Neuronal stem cell (in vitro differentiated cells): Measurements from ENCODE around the gene WHRN.

Experiments used
- DNase-seq: peaks from one replicate; pipeline ENCODE4 v3.0.0-alpha.2; 2013; ENCODE audit warnings: low spot score
- H2AFZ ChIP-seq: one replicate; pipeline ENCODE4 v1.6.1; 2013; ENCODE audit warnings: mild to moderate bottlenecking, low read length, inconsistent platforms
- H2AK5ac ChIP-seq: 2 replicates; pipeline ENCODE4 v1.6.1; 2013; ENCODE audit warnings: low read depth, mild to moderate bottlenecking, inconsistent platforms, low read length, moderate library complexity, mixed read lengths
- H2BK120ac ChIP-seq: 2 replicates; pipeline ENCODE4 v1.6.1; 2013; ENCODE audit warnings: low read depth, mild to moderate bottlenecking, inconsistent platforms, low read length, moderate library complexity, mixed read lengths
- H2BK12ac ChIP-seq: one replicate; pipeline ENCODE4 v1.6.1; 2013; ENCODE audit warnings: low read length, inconsistent platforms
- H2BK15ac ChIP-seq: 2 replicates; pipeline ENCODE4 v1.6.1; 2013; ENCODE audit warnings: mild to moderate bottlenecking, low read length, inconsistent platforms, mixed read lengths
- H2BK5ac ChIP-seq: one replicate; pipeline ENCODE4 v1.6.1; 2013; ENCODE audit warnings: inconsistent platforms, mild to moderate bottlenecking, low read length, moderate library complexity
- H3K14ac ChIP-seq: one replicate; pipeline ENCODE4 v1.6.1; 2013; ENCODE audit warnings: low read length, inconsistent platforms
- H3K18ac ChIP-seq: 2 replicates; pipeline ENCODE4 v1.6.1; 2013; ENCODE audit warnings: low read length, inconsistent platforms
- H3K23ac ChIP-seq: 2 replicates; pipeline ENCODE4 v1.6.1; 2013; ENCODE audit warnings: low read depth, mild to moderate bottlenecking, mixed read lengths, low read length, inconsistent platforms; ENCODE audit not compliant: poor library complexity
- H3K27ac ChIP-seq: replicated peaks from 3 replicates; pipeline ENCODE4 v1.5.1; 2013; ENCODE audit warnings: low read length, inconsistent platforms
- H3K27me3 ChIP-seq, 3 experiments: 2 replicates each; pipeline ENCODE4 v1.6.1; 2013; ENCODE audit warnings: low read length in 3 of 3, mild to moderate bottlenecking in 2 of 3, inconsistent platforms in 1 of 3, low read depth in 1 of 3, mixed read lengths in 1 of 3, moderate library complexity in 1 of 3; ENCODE audit not compliant: control insufficient read depth in 3 of 3, insufficient read depth in 3 of 3
- H3K36me3 ChIP-seq, 2 donors: replicated peaks in 1 of 2; 2 replicates each; pipeline ENCODE4 v1.6.1; 2013; ENCODE audit warnings: low read length in 2 of 2; ENCODE audit not compliant: control insufficient read depth in 2 of 2, insufficient read depth in 2 of 2
- H3K4ac ChIP-seq: 2 replicates; pipeline ENCODE4 v1.6.1; 2013; ENCODE audit warnings: inconsistent platforms, mild to moderate bottlenecking, low read length, moderate library complexity
- H3K4me1 ChIP-seq, 2 donors: 1 replicate in 1 of 2; 2 replicates in 1 of 2; pipeline ENCODE4 v1.6.1; 2013; ENCODE audit warnings: low read length in 2 of 2, low read depth in 1 of 2; ENCODE audit not compliant: control insufficient read depth in 2 of 2, insufficient read depth in 1 of 2
- H3K4me2 ChIP-seq: one replicate; pipeline ENCODE4 v1.6.1; 2013; ENCODE audit warnings: mild to moderate bottlenecking, low read length, inconsistent platforms; ENCODE audit not compliant: insufficient read depth, poor library complexity, severe bottlenecking
- H3K4me3 ChIP-seq, 2 donors: 2 replicates each; pipeline ENCODE4 v1.5.1; 2013; ENCODE audit warnings: low read length in 2 of 2, mild to moderate bottlenecking in 2 of 2, inconsistent platforms in 1 of 2, moderate library complexity in 1 of 2
- H3K79me1 ChIP-seq: one replicate; pipeline ENCODE4 v1.6.1; 2013; ENCODE audit warnings: low read depth, mild to moderate bottlenecking, inconsistent platforms, low read length, moderate library complexity
- H3K9ac ChIP-seq: one replicate; pipeline ENCODE4 v1.6.1; 2013; ENCODE audit warnings: mild to moderate bottlenecking, low read depth, low read length, inconsistent platforms; ENCODE audit not compliant: poor library complexity
- H3K9me3 ChIP-seq, 2 donors: replicated peaks in 1 of 2; 2 replicates each; pipeline versions ENCODE3 to v1.6.1; 2013; ENCODE audit warnings: low read length in 2 of 2, mild to moderate bottlenecking in 2 of 2, inconsistent platforms in 1 of 2, low read depth in 1 of 2, mixed read lengths in 1 of 2, moderate library complexity in 1 of 2; ENCODE audit not compliant: control insufficient read depth in 2 of 2, insufficient read depth in 1 of 2
- H4K8ac ChIP-seq: one replicate; pipeline ENCODE4 v1.6.1; 2013; ENCODE audit warnings: low read depth, mild to moderate bottlenecking, inconsistent platforms, low read length, moderate library complexity
- H4K91ac ChIP-seq: one replicate; pipeline ENCODE4 v1.6.1; 2013; ENCODE audit warnings: low read length, low read depth, mild to moderate bottlenecking, inconsistent platforms; ENCODE audit not compliant: poor library complexity
- WGBS, 2 donors: extraction: QIAGEN DNeasy Blood & Tissue Kit; methylation state at CpG; one replicate each; pipeline ENCODE4 v1.1.7; 2013; ENCODE audit warnings: missing lambda C conversion rate in 2 of 2, mixed read lengths in 1 of 2; ENCODE audit not compliant: insufficient read length in 2 of 2, insufficient replicate concordance in 1 of 2; ENCODE audit errors: extremely low coverage in 2 of 2; 5-methylcytosine and 5-hydroxymethylcytosine counted together

WHRN gene

GRCh38 chr9:114448706-114449105 lies 56.6 kb downstream of the WHRN start:
- Histone ChIP-seq H2BK12ac (no peak overlapping the region), H3K36me3 (no peaks in the 10 kb centered on the region), H4K91ac (no peak overlapping the region), H3K4me1 (no peaks in the 10 kb centered on the region), H4K8ac (no peak overlapping the region), H2BK15ac (no peak overlapping the region), H2AK5ac (no peak overlapping the region), H3K14ac (no peak overlapping the region), H2AFZ (no peak overlapping the region), H3K4me3 (no peak overlapping the region), H3K79me1 (no peaks in the 10 kb centered on the region), H3K27ac (no peak overlapping the region), H3K27me3 (no peaks in the 10 kb centered on the region), H3K4me2 (no peak overlapping the region), H3K9ac (no peak overlapping the region), H2BK120ac (no peak overlapping the region), H3K23ac (no peak overlapping the region), H3K9me3 (no peaks in the 10 kb centered on the region), H3K18ac (no peak overlapping the region), H3K4ac (no peak overlapping the region), H2BK5ac (no peak overlapping the region)
- no peak for DNase-seq
- no CpG with 5 or more reads among the region's 2 CpGs for WGBS, 2 donors

GRCh38 chr9:114446672-114447450 lies 58.4 kb downstream of the WHRN start:
- no peak overlapping the region for H3K14ac ChIP-seq
- no peak overlapping the region for H2BK12ac ChIP-seq
- DNase-seq = no peak
- H3K18ac ChIP-seq = no peak overlapping the region
- no peak overlapping the region for H3K23ac ChIP-seq
- no peaks in the 10 kb centered on the region for H3K9me3 ChIP-seq
- H3K4me2 ChIP-seq = no peak overlapping the region
- no peak overlapping the region for H2BK15ac ChIP-seq
- H3K36me3 ChIP-seq = no peaks in the 10 kb centered on the region
- no peak overlapping the region for H4K8ac ChIP-seq
- H3K27me3 ChIP-seq = no peaks in the 10 kb centered on the region
- H2BK5ac ChIP-seq = no peak overlapping the region
- H3K79me1 ChIP-seq = peaks cover 2% of the 10 kb centered on the region
- H2AK5ac ChIP-seq = no peak overlapping the region
- H3K9ac ChIP-seq = no peak overlapping the region
- H3K4ac ChIP-seq = no peak overlapping the region
- no peak overlapping the region for H2AFZ ChIP-seq
- no CpG with 5 or more reads among the region's 8 CpGs for WGBS, 2 donors
- H3K4me1 ChIP-seq = no peaks in the 10 kb centered on the region
- no peak overlapping the region for H4K91ac ChIP-seq
- H3K4me3 ChIP-seq = no peak overlapping the region
- no peak overlapping the region for H3K27ac ChIP-seq
- no peak overlapping the region for H2BK120ac ChIP-seq

- H3K23ac ChIP-seq = no peak overlapping the region
- H3K4me2 ChIP-seq = no peak overlapping the region
- no peak overlapping the region for H3K18ac ChIP-seq
- peaks cover 2% of the 10 kb centered on the region for H3K79me1 ChIP-seq
- H2AK5ac ChIP-seq = no peak overlapping the region
- no peak overlapping the region for H4K8ac ChIP-seq
- H3K9ac ChIP-seq = no peak overlapping the region
- H3K14ac ChIP-seq = no peak overlapping the region
- no CpG with 5 or more reads among the region's 4 CpGs for WGBS, 2 donors
- H2BK5ac ChIP-seq = no peak overlapping the region
- H2BK15ac ChIP-seq = no peak overlapping the region
- H3K27me3 ChIP-seq = no peaks in the 10 kb centered on the region
- no peak overlapping the region for H3K4me3 ChIP-seq
- no peak overlapping the region for H3K4ac ChIP-seq
- no peak overlapping the region for H2BK120ac ChIP-seq
- H3K4me1 ChIP-seq = no peaks in the 10 kb centered on the region
- no peaks in the 10 kb centered on the region for H3K36me3 ChIP-seq
- no peak for DNase-seq
- H3K27ac ChIP-seq = no peak overlapping the region
- no peak overlapping the region for H2BK12ac ChIP-seq
- no peak overlapping the region for H4K91ac ChIP-seq
- H3K9me3 ChIP-seq = no peaks in the 10 kb centered on the region
- H2AFZ ChIP-seq = no peak overlapping the region
Observed at GRCh38 chr9:114446036-114446435, 59.2 kb downstream of the WHRN start.

- H3K9ac ChIP-seq = no peak overlapping the region
- H3K4me3 ChIP-seq = no peak overlapping the region
- H3K23ac ChIP-seq = no peak overlapping the region
- no peak overlapping the region for H2BK12ac ChIP-seq
- no peak overlapping the region for H4K8ac ChIP-seq
- no peaks in the 10 kb centered on the region for H3K36me3 ChIP-seq
- H3K27me3 ChIP-seq = no peaks in the 10 kb centered on the region
- no peak overlapping the region for H3K14ac ChIP-seq
- H2BK120ac ChIP-seq = no peak overlapping the region
- no CpG with 5 or more reads among the region's 5 CpGs for WGBS, 2 donors
- no peak overlapping the region for H2AFZ ChIP-seq
- no peak overlapping the region for H2BK15ac ChIP-seq
- no peak overlapping the region for H4K91ac ChIP-seq
- no peak overlapping the region for H2BK5ac ChIP-seq
- H2AK5ac ChIP-seq = no peak overlapping the region
- DNase-seq = no peak
- no peaks in the 10 kb centered on the region for H3K4me1 ChIP-seq
- H3K79me1 ChIP-seq = peaks cover 2% of the 10 kb centered on the region
- H3K4ac ChIP-seq = no peak overlapping the region
- no peak overlapping the region for H3K18ac ChIP-seq
- H3K9me3 ChIP-seq = no peaks in the 10 kb centered on the region
- H3K27ac ChIP-seq = no peak overlapping the region
- no peak overlapping the region for H3K4me2 ChIP-seq
Observed at GRCh38 chr9:114445616-114446015, 59.7 kb downstream of the WHRN start.
